Tibial nerve (tissue), 4 donors: ENCODE data around the gene SLC16A10. TPM values are rescaled to one million over a fixed set of nuclear protein-coding genes. Genes with fewer than 3 reads are reported as not detected.

Experiments used
- DNase-seq, 2 donors: peaks; one replicate each; pipeline ENCODE4 v3.0.0-alpha.2; 2019; ENCODE audit warnings: low spot score in 2 of 2
- H3K27ac ChIP-seq, 4 donors: fragments of 200-600 bp; sonication (generic) in 3 of 4; one replicate each; pipeline ENCODE4 v1.5.1; 2017 to 2019; ENCODE audit warnings: mild to moderate bottlenecking in 1 of 4
- H3K27me3 ChIP-seq, 2 donors: fragments of 200-600 bp; sonication (generic) in 1 of 2; one replicate each; pipeline versions ENCODE4 v1.5.1 to v1.6.0; 2017 to 2019
- H3K36me3 ChIP-seq, 3 donors: fragments of 200-600 bp; sonication (generic); one replicate each; pipeline ENCODE4 v1.5.1; 2018 to 2019
- H3K4me1 ChIP-seq, 4 donors: fragments of 200-600 bp; sonication (generic) in 3 of 4; one replicate each; pipeline ENCODE4 v1.5.1; 2017 to 2019
- H3K4me3 ChIP-seq, 4 donors: fragments of 200-600 bp; sonication (generic) in 3 of 4; one replicate each; pipeline ENCODE4 v1.5.1; 2017 to 2019; ENCODE audit warnings: mild to moderate bottlenecking in 1 of 4, moderate library complexity in 1 of 4
- H3K9me3 ChIP-seq, 4 donors: fragments of 200-600 bp; sonication (generic) in 3 of 4; one replicate each; pipeline ENCODE4 v1.5.1; 2017 to 2019
- EP300 ChIP-seq, 2 donors: sonication (generic); formaldehyde crosslinking; IDR thresholded peaks; one replicate each; pipeline ENCODE4 v1.6.1; 2017; ENCODE audit warnings: antibody characterized with exemption in 2 of 2, mild to moderate bottlenecking in 1 of 2
- POLR2A ChIP-seq, 2 donors: fragments of 450-650 bp; IDR thresholded peaks; one replicate each; pipeline ENCODE4 v1.6.1; 2017; ENCODE audit warnings: antibody characterized with exemption in 2 of 2, mild to moderate bottlenecking in 2 of 2, moderate library complexity in 2 of 2
- WGBS, 2 donors: methylation state at CpG; one replicate each; pipeline ENCODE4 v1.1.5; 2018; 5-methylcytosine and 5-hydroxymethylcytosine counted together
- total RNA-seq, 4 donors: library from RNA; depleted of rRNA; stranded (reverse); fragments of >200 nt; gene quantifications; one replicate each; pipeline ENCODE4 v1.1.0, GENCODE V29; 2016
- TF ChIP-seq, protein P1 (sequence below), 5 experiments: fragments of 200-600 bp in 3 of 5; fragments of 450-650 bp in 2 of 5; sonication (generic) in 3 of 5; IDR thresholded peaks; one replicate each; pipeline ENCODE4 v1.5.1; 2016 to 2019; ENCODE audit warnings: antibody characterized with exemption in 5 of 5, mild to moderate bottlenecking in 3 of 5, moderate library complexity in 2 of 5

Gene SLC16A10
- total RNA-seq, 4 donors from 2014 or later, result 0.20 to 32.7 (median 1.3) TPM

GRCh38 chr6:111204305-111204704, 117.0 kb downstream of the SLC16A10 start:
- H3K4me1 ChIP-seq, result no peaks in the 10 kb centered on the region
- H3K27ac ChIP-seq, result no peak overlapping the region
- no peaks in the 10 kb centered on the region for H3K9me3 ChIP-seq
- no peak overlapping the region for H3K4me3 ChIP-seq
- no peaks in the 10 kb centered on the region for H3K27me3 ChIP-seq
- WGBS, 2 donors, result 79 to 85% methylated on average over 2 of the region's 2 CpGs
- TF ChIP-seq EP300 (IDR thresholded peaks at IDR 0.05) (no peak), POLR2A (IDR thresholded peaks at IDR 0.05) (no peak)
- TF ChIP-seq, protein P1, sequence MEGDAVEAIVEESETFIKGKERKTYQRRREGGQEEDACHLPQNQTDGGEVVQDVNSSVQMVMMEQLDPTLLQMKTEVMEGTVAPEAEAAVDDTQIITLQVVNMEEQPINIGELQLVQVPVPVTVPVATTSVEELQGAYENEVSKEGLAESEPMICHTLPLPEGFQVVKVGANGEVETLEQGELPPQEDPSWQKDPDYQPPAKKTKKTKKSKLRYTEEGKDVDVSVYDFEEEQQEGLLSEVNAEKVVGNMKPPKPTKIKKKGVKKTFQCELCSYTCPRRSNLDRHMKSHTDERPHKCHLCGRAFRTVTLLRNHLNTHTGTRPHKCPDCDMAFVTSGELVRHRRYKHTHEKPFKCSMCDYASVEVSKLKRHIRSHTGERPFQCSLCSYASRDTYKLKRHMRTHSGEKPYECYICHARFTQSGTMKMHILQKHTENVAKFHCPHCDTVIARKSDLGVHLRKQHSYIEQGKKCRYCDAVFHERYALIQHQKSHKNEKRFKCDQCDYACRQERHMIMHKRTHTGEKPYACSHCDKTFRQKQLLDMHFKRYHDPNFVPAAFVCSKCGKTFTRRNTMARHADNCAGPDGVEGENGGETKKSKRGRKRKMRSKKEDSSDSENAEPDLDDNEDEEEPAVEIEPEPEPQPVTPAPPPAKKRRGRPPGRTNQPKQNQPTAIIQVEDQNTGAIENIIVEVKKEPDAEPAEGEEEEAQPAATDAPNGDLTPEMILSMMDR (IDR thresholded peaks at IDR 0.05), result no peak
- no peaks in the 10 kb centered on the region for H3K36me3 ChIP-seq
- no peak for DNase-seq

GRCh38 chr6:111204881-111205280, 117.6 kb downstream of the SLC16A10 start:
- H3K27me3 ChIP-seq, result no peaks in the 10 kb centered on the region
- no peaks in the 10 kb centered on the region for H3K4me1 ChIP-seq
- H3K27ac ChIP-seq, result no peak overlapping the region
- H3K9me3 ChIP-seq, result no peaks in the 10 kb centered on the region
- WGBS, 2 donors, result 94% methylated on average over 2 of the region's 2 CpGs
- no peak for DNase-seq
- TF ChIP-seq POLR2A (IDR thresholded peaks at IDR 0.05) (no peak), EP300 (IDR thresholded peaks at IDR 0.05) (no peak)
- TF ChIP-seq, protein P1 (IDR thresholded peaks at IDR 0.05), result no peak
- no peak overlapping the region for H3K4me3 ChIP-seq
- H3K36me3 ChIP-seq, result no peaks in the 10 kb centered on the region

GRCh38 chr6:111205502-111205901, 118.2 kb downstream of the SLC16A10 start:
- Histone ChIP-seq H3K9me3 (no peaks in the 10 kb centered on the region), H3K27me3 (no peaks in the 10 kb centered on the region), H3K4me1 (no peaks in the 10 kb centered on the region), H3K27ac (no peak overlapping the region), H3K4me3 (no peak overlapping the region), H3K36me3 (no peaks in the 10 kb centered on the region)
- DNase-seq, result no peak
- 81 to 86% methylated on average over 3 of the region's 3 CpGs for WGBS, 2 donors
- no peak for TF ChIP-seq POLR2A (IDR thresholded peaks at IDR 0.05)

GRCh38 chr6:111207141-111207858, 120.0 kb downstream of the SLC16A10 start:
- WGBS, 2 donors, result 56 to 59% methylated on average over 4 of the region's 4 CpGs
- no peaks in the 10 kb centered on the region for H3K27me3 ChIP-seq

DNA sequence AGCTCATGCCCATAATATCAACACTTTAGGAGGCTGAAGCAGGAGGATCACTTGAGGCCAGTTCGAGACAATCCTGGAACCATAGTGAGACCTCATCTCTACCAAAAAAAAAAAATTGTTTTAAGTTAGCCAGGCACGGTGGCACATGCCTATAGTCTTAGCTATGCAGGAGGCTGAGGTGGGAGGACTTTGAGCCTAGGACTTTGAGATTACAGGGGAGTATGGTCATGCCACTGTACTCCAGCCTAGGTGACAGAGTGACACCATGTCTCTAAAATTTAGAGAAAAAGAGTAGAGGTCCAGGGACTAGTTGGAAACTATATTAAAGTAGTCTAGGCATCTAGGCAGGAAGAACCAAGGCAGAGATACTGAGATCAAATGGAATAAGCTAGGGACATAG, 121.6 kb downstream of the SLC16A10 start:
- H3K4me3 ChIP-seq, result no peak overlapping the region
- DNase-seq, result no peak
- 91 to 92% methylated on average over 2 of the region's 2 CpGs for WGBS, 2 donors
- no peaks in the 10 kb centered on the region for H3K36me3 ChIP-seq
- H3K9me3 ChIP-seq, result no peaks in the 10 kb centered on the region
- no peaks in the 10 kb centered on the region for H3K27me3 ChIP-seq
- H3K4me1 ChIP-seq, result no peaks in the 10 kb centered on the region
- TF ChIP-seq POLR2A (IDR thresholded peaks at IDR 0.05) (no peak), EP300 (IDR thresholded peaks at IDR 0.05) (no peak)
- TF ChIP-seq, protein P1 (IDR thresholded peaks at IDR 0.05), result no peak
- H3K27ac ChIP-seq, result no peak overlapping the region

More at GRCh38 chr6:111207141-111207858, 120.0 kb downstream of the SLC16A10 start:
- TF ChIP-seq EP300 (IDR thresholded peaks at IDR 0.05), result no peak
- no peak for TF ChIP-seq POLR2A (IDR thresholded peaks at IDR 0.05)
- TF ChIP-seq, protein P1 (IDR thresholded peaks at IDR 0.05), result no peak
- DNase-seq, result no peak
- Histone ChIP-seq H3K9me3 (no peaks in the 10 kb centered on the region), H3K27ac (no peak overlapping the region), H3K4me3 (no peak overlapping the region), H3K4me1 (no peaks in the 10 kb centered on the region), H3K36me3 (no peaks in the 10 kb centered on the region)
